Measurements from ENCODE around the gene PLEKHH1.
"Not testable (repeated sequence)": the region's sequence is repeated elsewhere in the genome, so short reads cannot be mapped to it uniquely, and the experiment has no call there.

The PLEKHH1 gene

DNA sequence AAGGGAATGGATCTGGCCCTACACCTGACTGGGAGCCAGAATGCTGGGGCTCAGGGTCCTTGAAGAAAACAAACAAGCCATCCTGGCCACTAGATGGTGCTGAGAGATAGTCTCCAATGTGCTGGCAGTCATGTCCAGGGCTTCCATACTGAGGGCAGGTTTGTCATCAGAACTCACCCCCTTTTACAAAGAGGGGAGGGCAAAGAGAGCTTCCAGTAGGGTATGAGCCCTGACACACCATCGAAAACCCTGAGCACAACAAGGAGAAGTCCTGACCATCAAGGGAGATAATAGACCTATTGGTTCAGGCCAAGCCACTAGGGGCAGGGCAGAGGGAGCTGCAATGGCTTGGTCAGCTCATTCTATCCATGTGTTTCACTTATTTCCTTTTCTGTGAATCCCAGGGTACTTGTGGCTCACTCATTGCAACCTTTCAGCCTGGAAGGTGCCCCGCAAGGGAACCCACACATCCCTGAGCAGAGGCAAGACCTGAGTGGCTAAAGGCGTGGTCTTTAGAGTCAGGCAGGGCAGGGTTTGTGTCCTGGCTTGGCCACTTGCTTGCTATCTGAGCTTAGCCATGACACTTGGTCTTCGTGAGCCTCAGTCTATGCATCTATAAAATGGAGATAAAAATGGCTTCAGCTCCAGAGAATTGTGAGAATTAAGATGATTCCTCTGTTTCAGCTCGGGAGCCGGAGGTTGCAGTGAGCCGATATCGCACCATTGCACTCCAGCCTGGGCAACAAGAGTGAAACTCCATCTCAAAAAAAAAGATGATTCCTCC, 6.2 kb upstream of the PLEKHH1 start:
- DNase-seq = peak; percentile 41
- in situ Hi-C loops (cut with HindIII; ENCODE audit: low pct_ligation_motif_present, low pct_unique_long_range_greater_than_20kb, low sequenced_read_pairs) = no loop called here

DNA sequence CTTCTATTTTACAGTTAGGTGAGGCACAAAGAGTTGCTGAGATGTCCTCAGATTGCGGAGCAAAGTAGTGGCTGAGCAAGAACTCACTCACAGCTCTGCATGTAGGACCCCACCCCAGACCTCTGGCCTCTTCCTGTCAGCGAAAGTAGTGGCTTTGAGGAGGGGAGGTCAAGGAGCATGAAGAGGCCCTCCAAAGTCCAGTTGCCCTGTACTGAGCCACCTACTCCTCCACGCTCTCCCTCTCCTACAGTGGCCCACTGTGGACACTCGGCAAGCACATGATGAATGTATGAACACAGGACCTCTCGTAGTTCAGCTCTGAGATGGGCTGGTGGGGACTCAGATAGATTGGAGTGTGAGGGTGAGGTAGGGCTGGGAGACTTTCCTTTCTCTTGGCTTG, 5.3 kb upstream of the PLEKHH1 start:
- in situ Hi-C loops (cut with HindIII; ENCODE audit: low pct_ligation_motif_present, low pct_unique_long_range_greater_than_20kb, low sequenced_read_pairs) = no loop called here
- DNase-seq = no peak

DNA sequence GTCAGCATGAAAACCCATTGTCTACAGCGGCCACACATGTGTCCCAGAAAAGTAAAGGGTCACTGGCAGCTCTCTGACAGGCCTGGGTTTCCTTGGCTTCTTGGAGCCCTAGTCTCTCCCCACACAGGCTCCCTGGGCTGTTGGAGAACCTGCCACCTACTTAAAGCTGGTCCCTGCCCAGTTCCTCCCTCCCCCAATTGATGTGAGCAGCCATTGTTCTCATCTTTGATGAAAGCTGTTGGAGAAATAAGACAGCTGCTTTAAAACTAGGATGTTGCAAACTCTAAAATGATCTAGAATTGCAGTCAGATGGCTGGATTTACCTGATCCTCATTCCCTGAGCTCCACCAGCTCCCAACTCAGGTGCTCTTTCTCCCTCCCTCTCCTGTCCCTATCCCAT, 4.8 kb upstream of the PLEKHH1 start:
- in situ Hi-C loops (cut with HindIII; ENCODE audit: low pct_ligation_motif_present, low pct_unique_long_range_greater_than_20kb, low sequenced_read_pairs) = no loop called here
- DNase-seq = no peak

DNA sequence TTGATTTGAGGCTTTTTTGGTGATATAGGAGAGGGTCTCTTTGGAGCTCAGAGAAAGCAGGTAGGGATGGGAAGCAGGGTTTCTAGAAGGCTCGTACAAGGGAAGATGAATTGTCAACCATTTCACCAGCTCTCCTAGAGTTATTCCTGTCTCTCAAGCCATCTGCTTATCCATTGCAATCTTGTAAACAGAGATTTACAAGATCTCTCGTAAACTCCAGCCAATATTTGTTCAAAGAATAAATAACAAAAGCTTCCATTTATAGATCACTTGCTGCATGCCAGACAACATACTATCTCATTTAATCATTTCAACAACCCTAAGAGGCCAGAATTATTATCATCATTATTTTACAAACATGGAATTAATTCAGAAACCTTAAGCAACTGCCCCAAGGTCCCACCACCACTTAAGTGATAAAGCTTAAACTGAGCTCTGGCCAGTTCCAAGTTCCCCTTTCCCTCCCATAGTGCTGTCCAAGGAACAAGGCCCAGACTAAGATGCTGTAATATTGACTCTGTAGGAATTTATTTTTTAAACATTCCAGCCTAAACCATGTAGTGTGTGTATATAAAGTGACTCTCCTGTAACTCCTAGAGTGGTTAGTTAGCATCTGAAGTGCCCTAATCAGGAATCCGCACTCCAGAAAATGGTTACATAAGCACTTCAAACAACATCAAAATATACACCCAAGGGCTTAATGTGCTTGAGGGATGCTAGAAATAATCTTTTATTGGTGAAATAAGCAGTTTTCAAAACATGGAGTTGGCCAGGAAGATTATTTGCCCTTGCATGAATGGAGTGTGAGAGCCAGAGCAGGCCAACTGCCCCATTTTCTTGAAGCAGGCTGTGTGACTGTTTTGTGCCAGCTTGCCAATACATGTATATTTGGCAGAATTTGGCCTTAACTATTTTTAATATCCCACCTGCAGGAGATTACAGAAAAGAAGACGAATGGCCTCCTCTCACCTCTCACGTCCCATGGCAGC, 2.8 kb upstream of the PLEKHH1 start:
- in situ Hi-C loops (cut with HindIII; ENCODE audit: low pct_ligation_motif_present, low pct_unique_long_range_greater_than_20kb, low sequenced_read_pairs) = no loop called here
- no peak for DNase-seq

DNA sequence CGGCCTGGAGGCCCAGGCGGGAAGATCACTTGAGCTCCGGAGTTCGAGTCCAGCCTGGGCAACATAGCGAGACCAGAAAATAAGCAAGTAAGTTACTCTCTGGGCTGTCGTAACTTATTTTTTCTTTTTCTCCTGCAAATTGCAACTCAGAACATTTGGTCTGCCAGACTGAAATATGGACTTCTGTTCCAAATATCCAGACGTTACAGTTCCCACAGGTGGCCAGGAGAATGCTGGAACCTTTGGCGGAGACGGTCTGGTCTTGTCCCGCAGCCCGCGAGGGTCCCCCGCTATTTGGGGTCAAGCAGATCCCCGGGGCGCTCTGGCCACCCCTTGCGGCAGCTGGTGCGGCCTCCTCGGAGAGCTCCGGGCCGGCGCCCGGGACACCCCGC, 488 bp upstream of the PLEKHH1 start:
- in situ Hi-C loops (cut with HindIII; ENCODE audit: low pct_ligation_motif_present, low pct_unique_long_range_greater_than_20kb, low sequenced_read_pairs) = no loop called here
- DNase-seq = no peak

DNA sequence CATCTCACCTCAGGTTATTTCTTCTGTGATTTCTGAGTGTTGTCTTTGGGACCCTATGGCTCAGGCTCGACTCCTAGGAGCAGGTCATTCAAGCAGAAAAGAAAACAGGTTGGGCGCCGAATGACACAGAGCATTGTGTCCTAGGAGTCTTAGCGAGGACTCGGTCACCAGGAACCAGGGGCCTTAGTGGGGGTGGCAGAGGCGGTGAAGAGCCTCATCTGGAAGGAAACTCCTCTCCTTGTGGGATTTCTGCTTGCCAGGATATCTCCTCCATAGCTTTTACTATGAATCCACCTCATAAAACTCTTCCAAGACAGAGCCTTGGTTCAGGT, 630 bp downstream of the PLEKHH1 start:
- in situ Hi-C loops (cut with HindIII; ENCODE audit: low pct_ligation_motif_present, low pct_unique_long_range_greater_than_20kb, low sequenced_read_pairs) = no loop called here
- no peak for DNase-seq

DNA sequence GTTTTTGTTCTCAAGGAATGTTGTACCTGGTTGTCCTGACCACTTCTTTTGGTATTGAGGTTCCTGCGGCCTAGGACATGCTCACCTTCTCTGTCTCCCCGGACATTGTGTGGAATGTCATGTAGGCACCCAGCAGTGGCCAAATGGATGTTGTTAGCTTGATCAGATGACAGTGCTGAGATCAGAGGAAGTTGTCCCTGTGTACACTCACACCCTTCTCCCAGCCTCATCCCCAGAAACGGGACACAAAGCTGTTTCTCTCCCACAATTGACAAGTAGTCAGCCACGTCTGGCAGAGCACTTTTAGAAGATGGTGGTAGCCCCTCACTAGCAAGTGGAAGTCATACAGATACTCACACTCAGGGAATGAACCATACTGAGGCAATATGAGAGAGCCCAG, 3.0 kb downstream of the PLEKHH1 start:
- in situ Hi-C loops (cut with HindIII; ENCODE audit: low pct_ligation_motif_present, low pct_unique_long_range_greater_than_20kb, low sequenced_read_pairs) = no loop called here
- DNase-seq = no peak

DNA sequence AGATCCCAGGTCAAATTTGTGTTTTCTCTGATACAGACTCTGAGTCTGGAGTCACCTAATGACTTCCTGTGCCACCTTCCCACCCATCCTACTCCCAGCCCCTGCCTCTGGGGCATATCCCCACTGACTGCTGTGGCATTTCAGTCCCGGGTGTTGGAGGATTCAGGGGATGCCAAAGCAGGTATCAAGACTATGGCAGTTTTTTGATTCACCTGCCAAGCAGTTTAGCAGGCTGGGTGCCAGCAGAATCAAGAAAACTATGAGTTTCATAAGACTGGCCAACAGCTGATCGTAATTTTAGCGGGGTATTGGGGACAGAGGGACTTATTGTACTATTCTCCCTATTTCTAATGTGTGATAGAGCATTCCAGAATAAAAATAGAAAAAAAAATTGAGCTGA, 4.6 kb downstream of the PLEKHH1 start:
- DNase-seq = no peak
- in situ Hi-C loops (cut with HindIII; ENCODE audit: low pct_ligation_motif_present, low pct_unique_long_range_greater_than_20kb, low sequenced_read_pairs) = no loop called here

DNA sequence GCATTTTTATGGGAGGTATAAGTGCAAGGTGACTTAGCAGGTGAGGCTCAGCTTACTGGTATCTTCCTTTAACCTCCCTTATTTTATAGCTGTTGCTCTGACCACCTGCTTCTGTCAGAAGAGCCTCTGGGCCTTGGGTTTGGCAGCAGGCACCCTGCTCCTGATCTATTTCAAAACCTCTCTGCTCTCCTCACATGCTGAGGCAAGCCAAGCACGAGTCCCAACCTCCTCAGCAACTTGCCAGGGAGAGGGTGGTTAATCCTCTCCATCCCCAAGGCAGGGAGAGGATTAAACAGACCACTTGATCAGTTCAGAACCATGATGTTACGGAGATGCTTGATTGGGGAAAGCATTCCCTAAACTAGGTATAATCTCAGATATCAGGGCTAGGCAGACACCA, 5.4 kb downstream of the PLEKHH1 start:
- in situ Hi-C loops (cut with HindIII; ENCODE audit: low pct_ligation_motif_present, low pct_unique_long_range_greater_than_20kb, low sequenced_read_pairs) = no loop called here
- no peak for DNase-seq

DNA sequence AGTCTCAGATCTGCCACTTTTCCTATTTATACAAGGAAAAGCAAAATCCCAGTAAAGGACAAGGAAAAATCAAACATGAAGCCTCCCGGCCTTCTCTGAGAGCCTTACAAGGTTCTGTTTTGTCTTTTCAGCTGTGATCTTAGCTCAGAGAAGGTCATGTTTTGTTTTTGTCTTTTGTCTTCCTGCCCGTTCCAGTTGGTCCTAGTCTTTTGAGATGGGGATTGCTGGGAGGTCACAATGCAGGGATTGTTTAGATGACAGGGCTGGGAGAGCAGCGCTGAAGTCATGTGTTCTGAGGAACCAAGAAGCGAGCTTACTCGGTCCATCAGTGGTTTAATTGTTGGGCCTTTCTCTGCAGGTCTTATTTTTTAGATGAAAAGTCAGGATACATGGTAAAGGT, 6.0 kb downstream of the PLEKHH1 start:
- no peak for DNase-seq
- in situ Hi-C loops (cut with HindIII; ENCODE audit: low pct_ligation_motif_present, low pct_unique_long_range_greater_than_20kb, low sequenced_read_pairs) = no loop called here

DNA sequence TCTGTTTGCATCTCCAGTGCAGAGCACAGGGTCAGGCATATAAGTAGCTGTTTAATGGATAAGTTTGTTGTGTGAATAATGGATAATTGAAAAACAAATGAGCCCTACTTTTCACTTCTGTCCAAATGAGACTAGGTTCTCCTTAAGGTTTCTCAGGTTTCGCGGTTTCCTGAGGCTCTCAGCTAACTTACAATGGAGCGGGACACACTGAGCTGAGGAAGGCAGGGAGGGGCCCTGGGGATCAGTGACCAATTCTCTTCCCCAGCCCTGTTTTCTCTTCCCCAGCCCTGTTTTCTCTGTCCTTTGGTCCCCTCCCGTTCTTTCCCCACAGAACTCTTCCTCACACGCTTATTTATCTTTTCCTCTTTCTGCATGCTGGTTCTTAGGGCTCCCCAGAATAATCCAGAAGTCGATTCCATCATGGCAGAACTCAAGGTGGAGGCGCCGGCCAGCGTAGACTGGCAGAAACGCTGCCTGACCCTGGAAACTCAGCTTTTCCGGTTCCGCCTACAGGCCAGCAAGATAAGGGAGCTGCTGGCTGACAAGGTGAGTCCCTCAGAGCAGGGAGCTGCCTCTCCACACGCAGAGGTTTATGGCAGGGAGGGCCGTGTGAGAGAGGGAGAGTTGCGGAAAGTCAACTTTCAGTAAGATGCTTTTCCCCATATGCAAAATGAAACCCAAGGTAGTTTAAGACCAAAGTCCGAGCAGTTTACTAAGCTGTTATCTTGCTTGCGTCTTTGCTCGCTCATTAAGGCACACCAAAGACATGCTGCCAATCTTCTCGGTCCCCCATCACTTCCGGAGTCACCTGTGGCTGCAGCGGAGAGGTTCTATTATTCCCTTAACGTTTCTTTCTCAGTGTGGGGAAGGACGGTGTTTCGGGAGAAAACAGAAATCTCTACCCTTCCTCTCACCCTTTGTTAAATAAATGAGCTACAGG, 8.6 kb downstream of the PLEKHH1 start:
- in situ Hi-C loops (cut with HindIII; ENCODE audit: low pct_ligation_motif_present, low pct_unique_long_range_greater_than_20kb, low sequenced_read_pairs) = no loop called here
- no peak for DNase-seq

DNA sequence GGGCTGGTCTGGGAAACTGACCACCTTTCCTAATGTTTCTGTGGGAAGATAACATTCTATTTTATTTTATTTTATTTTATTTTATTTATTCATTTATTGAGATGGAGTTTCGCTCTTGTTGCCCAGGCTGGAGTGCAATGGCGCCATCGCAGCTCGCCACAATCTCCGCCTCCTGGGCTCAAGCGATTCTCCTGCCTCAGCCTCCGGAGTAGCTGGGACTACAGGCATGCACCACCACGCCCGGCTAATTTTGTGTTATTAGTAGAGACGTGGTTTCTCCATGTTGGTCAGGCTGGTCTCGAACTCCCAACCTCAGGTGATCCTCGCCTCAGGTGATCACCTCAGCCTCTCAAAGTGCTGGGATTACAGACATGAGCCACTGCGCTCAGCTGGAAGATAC, 9.5 kb downstream of the PLEKHH1 start:
- in situ Hi-C loops (cut with HindIII; ENCODE audit: low pct_ligation_motif_present, low pct_unique_long_range_greater_than_20kb, low sequenced_read_pairs); DNase-seq: not testable (repeated sequence)

DNA sequence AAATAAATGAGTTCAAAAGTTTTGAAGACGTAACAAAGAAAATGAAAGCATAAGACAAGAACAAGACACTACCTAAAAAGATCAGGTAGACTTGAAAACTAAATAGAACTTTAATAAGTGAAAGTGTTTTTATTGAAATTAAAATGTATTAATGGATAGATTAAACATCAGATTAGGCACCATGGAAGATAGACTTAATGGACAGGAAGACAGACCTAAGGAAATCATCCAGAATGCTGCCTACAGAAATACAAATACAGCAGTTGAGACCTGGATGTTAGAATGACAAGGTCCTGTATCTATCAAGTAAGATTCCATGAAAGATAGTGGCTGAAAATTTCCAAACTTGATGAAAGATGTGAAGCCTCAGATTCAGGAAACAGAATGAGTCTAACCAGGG, 11.5 kb downstream of the PLEKHH1 start:
- in situ Hi-C loops (cut with HindIII; ENCODE audit: low pct_ligation_motif_present, low pct_unique_long_range_greater_than_20kb, low sequenced_read_pairs) = no loop called here
- DNase-seq = no peak

DNA sequence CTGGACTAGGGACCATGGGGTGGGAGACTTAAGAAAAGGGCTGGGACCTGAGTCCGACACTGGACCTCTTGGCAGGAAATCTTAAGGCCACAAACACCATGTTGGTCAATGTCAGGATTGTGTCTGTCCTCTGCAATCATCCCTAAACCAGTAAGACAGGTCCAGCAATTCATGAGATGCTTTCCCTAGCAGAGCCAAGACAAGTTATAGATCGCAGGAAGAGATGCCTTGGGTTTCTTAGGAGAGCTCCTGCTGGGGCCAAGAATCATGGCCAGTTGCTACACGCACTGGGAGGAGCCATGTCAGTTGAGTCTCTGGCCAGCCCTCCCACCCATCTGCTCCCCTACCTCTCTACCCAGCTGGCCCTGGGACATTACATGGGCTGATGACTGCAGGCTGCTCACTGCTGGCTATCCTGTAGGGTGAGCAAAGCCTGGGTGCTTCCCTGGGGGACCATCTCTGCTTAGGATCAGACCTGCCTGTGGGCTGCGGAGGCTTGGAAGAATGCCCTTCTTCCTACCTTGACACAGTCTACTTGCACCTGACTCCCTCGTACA, 14.2 kb downstream of the PLEKHH1 start:
- in situ Hi-C loops (cut with HindIII; ENCODE audit: low pct_ligation_motif_present, low pct_unique_long_range_greater_than_20kb, low sequenced_read_pairs) = no loop called here
- no peak for DNase-seq

DNA sequence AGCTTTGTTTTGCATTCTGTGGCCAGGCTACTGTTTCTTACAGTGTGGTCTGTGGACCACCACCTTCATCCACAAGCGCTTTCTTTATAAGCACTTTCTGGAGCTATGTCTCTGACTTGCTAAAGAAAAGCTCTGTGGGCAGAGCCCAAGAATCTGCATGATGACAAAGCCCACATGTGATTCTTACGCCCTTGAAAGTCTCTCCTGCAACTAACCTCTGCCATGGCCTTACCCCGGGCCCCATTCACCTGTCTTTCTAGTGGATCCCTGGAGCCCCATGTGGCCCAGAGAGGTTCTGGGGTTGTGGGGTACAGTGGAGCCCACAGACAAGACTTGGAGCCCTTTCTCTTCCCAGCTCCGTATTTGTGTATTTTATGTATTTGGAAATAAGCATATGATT, 16.6 kb downstream of the PLEKHH1 start:
- no peak for DNase-seq
- in situ Hi-C loops (cut with HindIII; ENCODE audit: low pct_ligation_motif_present, low pct_unique_long_range_greater_than_20kb, low sequenced_read_pairs) = no loop called here

DNA sequence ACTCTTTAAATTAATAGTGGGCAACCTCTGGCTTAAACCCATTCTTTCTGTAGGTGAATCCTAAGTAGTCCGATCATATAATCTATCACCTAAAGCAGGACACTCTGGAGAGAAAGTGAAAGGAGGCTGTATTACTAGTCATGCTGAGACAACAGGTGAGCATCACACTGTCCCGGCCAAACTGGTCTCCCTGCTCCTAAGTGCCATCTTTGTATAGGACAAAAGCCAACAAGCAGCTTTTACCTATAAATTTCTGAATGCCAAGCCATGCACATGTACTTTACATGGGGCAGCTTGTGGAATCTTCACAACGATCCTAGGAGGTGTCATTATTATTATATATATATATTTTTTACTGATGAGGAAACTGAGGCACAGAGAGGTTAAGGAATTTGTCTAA, 18.0 kb downstream of the PLEKHH1 start:
- in situ Hi-C loops (cut with HindIII; ENCODE audit: low pct_ligation_motif_present, low pct_unique_long_range_greater_than_20kb, low sequenced_read_pairs) = no loop called here
- DNase-seq = no peak

DNA sequence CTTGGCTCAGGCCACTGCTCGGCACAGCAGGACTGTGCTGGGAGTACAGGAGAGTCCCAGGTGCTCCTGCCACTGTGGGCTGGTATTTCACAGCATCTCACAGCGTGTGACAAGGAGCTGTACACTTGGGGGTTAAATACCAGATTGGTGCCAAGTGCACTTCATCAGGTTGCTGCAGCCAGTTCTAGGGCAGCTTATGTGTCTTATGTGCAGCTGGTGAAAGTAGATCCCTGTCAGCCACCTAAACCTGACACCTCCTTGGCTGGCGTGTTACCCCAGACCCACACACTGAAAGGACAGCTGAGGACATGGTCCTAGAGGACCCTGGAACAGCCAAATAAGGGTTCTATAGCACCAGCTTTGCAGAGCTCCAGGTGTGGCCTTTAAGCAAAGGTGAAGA, 18.9 kb downstream of the PLEKHH1 start:
- DNase-seq = no peak
- in situ Hi-C loops (cut with HindIII; ENCODE audit: low pct_ligation_motif_present, low pct_unique_long_range_greater_than_20kb, low sequenced_read_pairs) = no loop called here

DNA sequence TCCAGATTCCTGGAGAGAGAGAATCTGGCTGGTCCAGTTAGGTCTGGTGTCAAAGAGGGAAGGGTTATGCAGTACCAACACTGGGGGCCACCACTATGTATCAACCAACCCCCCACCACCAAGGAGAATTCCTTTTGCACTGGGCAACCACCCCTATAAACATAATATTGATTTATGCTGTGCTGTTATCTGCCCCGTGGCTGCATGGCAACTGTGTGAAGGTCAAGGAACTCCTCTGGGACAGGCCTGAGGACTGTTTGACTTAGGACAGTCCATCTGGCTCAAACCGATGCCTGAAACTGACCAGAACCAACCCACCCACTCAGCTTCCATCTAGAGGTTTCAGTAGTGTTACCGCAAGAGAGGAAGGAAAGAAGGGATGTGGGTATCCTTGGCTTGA, 20.5 kb downstream of the PLEKHH1 start:
- DNase-seq = no peak
- in situ Hi-C loops (cut with HindIII; ENCODE audit: low pct_ligation_motif_present, low pct_unique_long_range_greater_than_20kb, low sequenced_read_pairs) = no loop called here

DNA sequence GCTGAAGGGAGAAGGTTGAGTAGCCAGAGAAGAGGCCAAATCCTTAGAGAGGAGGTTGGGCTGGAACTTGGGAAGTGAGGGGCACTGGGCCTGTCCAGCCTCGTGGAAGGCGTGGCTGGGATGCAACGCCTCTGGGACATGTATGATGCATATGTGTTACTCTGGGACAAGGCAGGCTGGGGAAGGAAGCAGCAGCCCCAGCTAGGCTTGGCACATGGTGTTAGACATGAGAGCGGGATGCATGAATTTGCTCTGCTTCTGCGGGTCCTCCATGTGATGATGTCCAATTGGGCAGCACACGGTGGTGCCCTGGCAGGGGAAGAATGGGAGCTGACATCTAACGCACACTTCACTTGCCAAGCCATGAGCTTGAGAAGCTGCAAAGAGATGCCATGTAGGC, 21.3 kb downstream of the PLEKHH1 start:
- in situ Hi-C loops (cut with HindIII; ENCODE audit: low pct_ligation_motif_present, low pct_unique_long_range_greater_than_20kb, low sequenced_read_pairs) = no loop called here

More for the DNA sequence above, 21.3 kb downstream of the PLEKHH1 start:
- no peak for DNase-seq

Data from ACHN (cell line).